Kidney epithelial cell (primary cell): ENCODE results near the gene SHC3. TPM values are rescaled to one million over a fixed set of nuclear protein-coding genes. Genes with fewer than 3 reads are reported as not detected.

Experiments used
- DNase-seq: peaks from one replicate; pipeline ENCODE4 v3.0.0-alpha.2; 2010; ENCODE audit warnings: low read depth
- H3K27me3 ChIP-seq: 2 replicates; pipeline ENCODE4 v1.6.0; 2011; ENCODE audit warnings: low read length; ENCODE audit not compliant: control insufficient read depth, insufficient read depth
- H3K36me3 ChIP-seq: 2 replicates; pipeline ENCODE4 v1.5.1; 2011; ENCODE audit warnings: low read length; ENCODE audit not compliant: control insufficient read depth, insufficient read depth
- H3K4me3 ChIP-seq: 2 replicates; pipeline ENCODE4 v1.5.1; 2011; ENCODE audit warnings: low read depth, mild to moderate bottlenecking, control low read depth, low read length
- CTCF ChIP-seq: IDR thresholded peaks from 2 replicates; pipeline ENCODE4 v1.5.1; 2011; ENCODE audit warnings: mild to moderate bottlenecking, moderate library complexity, low read length, control low read depth, inconsistent platforms; ENCODE audit not compliant: insufficient read depth, poor library complexity, severe bottlenecking
- total RNA-seq: library from RNA; depleted of rRNA; stranded (reverse); fragments of >200 nt; gene quantifications from 2 replicates; pipeline ENCODE4 v1.2.3, GENCODE V29; 2015

The SHC3 gene
- total RNA-seq, 1 donor from 2014 or later, result 2.9 TPM

GRCh38 chr9:89138463-89139390, 39.9 kb downstream of the SHC3 start:
- H3K36me3 ChIP-seq, result no peaks in the 10 kb centered on the region
- no peak for TF ChIP-seq CTCF
- no peak overlapping the region for H3K4me3 ChIP-seq
- H3K27me3 ChIP-seq, result no peaks in the 10 kb centered on the region
- no peak for DNase-seq

GRCh38 chr9:89137542-89138462, 40.8 kb downstream of the SHC3 start:
- TF ChIP-seq CTCF, result no peak
- H3K4me3 ChIP-seq, result no peak overlapping the region
- DNase-seq, result peak; percentile 55
- no peaks in the 10 kb centered on the region for H3K27me3 ChIP-seq
- no peaks in the 10 kb centered on the region for H3K36me3 ChIP-seq

- TF ChIP-seq CTCF, result no peak
- Histone ChIP-seq H3K36me3 (no peaks in the 10 kb centered on the region), H3K27me3 (no peaks in the 10 kb centered on the region), H3K4me3 (no peak overlapping the region)
- DNase-seq, result no peak
Observed at GRCh38 chr9:89135591-89136166, 42.9 kb downstream of the SHC3 start.

DNA sequence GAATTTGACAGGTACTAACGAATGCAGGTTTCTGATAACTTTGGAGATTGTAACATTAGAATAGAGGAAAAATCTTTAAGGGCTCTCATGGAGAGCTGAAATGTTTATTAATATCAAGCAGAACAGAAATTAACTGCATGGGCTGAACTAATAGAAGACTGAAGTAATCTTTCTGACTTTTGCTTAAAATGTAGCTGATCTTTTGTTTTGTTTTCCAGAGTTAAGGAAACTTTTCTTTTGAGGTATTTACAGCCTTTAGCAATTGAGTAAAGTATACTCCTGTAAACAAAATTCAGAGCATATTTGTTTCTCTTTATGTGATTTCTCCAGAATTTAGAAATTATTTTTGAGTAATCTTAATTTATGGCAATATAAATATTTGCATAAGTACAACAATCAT, 43.9 kb downstream of the SHC3 start:
- Histone ChIP-seq H3K36me3 (no peaks in the 10 kb centered on the region), H3K4me3 (no peak overlapping the region), H3K27me3 (no peaks in the 10 kb centered on the region)
- DNase-seq, result no peak
- TF ChIP-seq CTCF, result no peak

DNA sequence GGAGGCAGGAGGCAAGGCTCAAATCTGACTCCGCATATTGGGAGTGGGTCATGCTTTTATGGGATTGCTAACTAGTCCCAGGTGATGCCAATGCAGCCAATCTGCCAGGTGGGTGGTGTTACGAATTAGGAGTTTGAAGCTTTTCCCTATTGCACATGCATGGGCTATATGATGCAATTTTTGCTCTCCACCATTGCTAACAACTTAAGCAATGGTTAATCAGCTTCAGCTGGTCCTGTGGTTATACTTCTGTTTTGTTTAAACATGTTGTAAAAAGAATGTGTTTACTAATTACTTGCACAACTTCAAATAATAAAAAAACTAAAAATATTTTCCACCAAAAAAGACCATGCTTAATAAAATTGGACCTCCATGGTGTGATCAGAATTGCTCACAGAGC, 55.7 kb downstream of the SHC3 start:
- Histone ChIP-seq H3K27me3 (no peaks in the 10 kb centered on the region), H3K4me3 (no peak overlapping the region), H3K36me3 (no peaks in the 10 kb centered on the region)
- no peak for DNase-seq
- TF ChIP-seq CTCF, result no peak
